HG03520 (cell line): ENCODE measurements around the gene CSRNP3.

Experiments
- ATAC-seq: cut with Tn5 transposase; IDR thresholded peaks from one replicate; pipeline ENCODE4 v1.9.1; 2021; ENCODE audit warnings: mild to moderate bottlenecking, moderate library complexity; ENCODE audit not compliant: unreplicated experiment

The CSRNP3 gene

DNA sequence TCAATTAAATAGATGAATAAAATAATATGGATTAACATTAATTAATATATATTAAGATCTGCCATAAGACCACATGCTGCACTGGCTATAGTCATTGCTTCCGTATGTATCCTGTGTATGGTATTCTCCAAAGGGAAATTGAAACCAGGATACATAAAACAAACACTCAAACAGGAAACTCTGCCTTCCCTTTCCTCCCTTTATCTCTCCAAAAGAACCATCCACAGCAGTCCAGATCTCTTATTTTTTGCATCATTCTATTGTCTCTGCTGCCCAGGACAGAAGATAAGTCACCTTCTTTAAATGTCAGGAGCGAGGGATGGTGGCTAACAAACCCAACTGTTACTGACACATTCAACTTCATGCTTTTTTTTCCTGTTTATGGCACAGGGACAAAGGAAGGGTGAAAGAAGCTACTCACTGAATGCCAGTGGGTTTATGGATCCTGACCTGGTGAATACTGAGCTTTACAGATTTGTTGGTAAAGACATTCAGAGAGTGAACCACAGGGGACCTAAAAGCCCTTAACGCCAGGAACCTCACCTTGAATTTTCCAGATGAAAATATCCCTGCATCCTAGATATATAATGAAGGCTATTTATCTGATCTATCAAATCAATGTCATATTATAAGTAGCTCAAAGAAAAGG, 67.5 kb downstream of the CSRNP3 start:
- no peak for ATAC-seq

DNA sequence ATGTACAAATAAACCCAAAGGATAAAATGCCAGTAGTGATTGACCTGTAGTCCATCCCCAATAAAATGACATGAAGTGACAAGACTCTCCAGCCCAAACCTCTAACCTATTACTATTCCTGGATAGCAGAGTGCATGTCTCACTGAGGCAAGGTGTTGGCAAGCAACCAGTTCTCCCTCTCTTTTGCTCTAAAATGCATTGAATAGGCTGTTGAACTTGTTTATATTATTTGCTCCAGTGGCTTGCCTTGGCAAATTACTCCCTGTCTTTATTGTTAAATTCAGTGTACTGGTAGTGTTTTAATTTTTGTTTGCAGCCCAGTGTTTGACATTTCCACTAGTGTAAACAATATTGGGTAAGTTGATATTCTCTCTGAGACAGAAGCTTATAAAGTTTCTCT, 70.5 kb downstream of the CSRNP3 start:
- no peak for ATAC-seq

DNA sequence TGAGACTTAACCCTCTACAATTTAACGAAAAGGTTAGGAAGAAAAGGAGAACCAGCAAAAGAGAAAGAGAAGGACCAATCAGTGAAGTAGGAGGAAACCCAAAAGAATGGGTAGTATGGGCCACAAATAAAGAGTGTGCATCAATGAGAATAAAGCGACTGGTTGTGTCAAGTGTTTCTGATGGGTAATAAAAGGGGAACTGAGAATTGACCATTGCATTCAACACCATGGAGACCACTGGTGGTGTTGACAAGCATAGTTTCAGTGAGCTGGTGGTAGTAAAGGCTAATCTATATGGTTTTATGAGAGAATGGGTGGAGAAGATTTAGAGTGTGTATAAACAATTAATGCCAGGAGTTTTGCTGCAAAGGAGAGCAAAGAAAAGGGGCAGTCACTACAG, 75.4 kb downstream of the CSRNP3 start:
- ATAC-seq = peak; percentile 98

DNA sequence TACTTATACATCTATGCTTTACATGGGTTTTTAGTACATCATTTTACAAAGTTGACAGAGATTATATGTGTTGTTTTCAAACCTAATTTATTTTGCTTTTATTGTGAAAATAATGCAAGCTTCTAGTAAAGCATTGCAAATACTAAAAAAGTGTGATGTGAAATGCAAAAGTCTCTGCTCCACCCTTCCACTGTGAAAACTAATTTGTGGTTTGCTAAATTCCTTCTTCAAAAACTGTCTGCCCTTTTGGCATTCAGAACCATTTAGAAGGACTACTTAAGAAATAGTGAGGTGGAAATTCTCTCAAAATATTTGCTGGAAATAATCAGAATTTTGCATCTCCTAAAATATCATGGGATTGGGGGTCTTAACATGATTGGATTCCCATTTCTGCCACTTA, 78.4 kb downstream of the CSRNP3 start:
- no peak for ATAC-seq

DNA sequence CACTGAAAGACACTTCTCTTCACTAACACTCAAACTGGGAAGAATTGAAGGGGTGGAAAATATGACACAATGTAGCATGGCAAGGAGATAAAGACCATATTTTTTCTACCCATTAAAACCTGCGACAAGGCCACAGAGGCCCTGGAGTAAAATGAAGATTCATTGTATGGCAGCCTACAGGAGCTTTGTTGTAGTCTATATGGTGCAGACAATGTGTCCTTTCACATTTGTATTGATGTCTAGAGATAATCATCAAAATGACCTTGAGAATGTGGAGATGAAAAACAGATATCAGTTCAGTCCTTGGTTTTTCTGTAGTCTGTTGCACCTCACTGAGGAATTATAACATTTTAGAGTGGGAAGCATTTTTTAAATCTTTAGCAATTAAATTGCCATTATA, 80.1 kb downstream of the CSRNP3 start:
- no peak for ATAC-seq

DNA sequence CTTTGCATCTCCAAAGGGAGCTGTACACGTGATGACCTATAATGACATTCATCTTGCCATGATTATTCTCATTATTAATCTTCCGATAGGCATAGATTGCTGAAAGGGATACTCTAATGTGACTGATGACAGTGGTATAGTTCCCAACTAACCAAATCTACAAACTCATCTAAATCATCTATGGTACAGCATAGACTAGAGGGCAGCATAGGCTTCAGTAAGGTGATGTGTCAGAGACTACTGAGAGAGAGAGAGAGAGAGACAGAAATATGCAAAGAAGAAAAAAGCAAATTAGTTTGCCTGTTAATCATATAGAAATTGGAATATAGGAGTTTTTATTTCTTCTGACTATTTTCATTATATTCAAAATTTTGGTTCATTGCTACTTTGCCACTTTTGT, 89.3 kb downstream of the CSRNP3 start:
- no peak for ATAC-seq

DNA sequence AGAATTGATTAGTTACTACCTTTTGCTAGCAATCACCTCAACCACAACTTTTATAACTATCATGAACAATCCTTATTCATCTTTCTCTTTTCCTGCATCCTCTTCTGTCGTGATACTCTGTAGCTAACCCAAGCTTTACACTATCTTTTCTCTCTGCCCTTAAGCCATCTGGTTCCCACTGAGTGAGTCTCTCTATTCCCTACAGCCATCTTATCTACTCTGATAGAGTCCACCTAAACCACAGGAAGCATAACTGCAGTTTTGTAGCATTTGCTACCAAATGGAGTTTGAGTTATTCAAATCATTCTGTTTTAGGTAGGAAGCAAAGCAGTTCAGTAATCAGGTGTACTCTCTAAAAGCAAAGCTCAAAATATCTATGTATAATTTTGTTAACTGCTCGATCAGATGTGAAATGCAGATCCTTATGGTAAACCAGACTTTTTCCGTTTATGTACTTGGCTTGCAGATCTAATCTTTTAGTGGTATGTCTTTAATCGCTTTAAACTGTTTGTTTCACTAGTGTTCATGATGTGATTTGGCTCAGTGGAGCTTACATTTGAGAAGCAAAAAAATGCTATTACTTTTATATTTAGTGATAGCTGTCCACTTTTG, 91.0 kb downstream of the CSRNP3 start:
- no peak for ATAC-seq

DNA sequence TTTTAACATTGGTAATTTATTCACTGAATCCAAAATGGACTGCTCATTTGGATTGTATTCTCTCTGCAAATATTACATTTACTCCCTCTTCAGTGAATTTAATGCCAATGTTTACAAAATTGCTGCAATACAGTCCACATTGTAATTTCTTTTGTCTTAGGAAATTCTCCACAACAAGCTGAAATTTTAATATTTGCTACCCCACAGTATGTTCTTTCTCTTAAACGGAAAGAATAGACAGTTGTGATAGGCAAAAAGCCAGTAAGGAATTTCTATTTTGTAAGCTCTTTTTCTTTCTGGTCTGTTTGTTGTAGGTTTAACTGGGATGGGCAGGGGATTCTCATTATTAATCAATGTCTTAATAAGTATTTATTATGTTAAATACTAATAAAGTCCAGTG, 92.0 kb downstream of the CSRNP3 start:
- ATAC-seq = no peak

DNA sequence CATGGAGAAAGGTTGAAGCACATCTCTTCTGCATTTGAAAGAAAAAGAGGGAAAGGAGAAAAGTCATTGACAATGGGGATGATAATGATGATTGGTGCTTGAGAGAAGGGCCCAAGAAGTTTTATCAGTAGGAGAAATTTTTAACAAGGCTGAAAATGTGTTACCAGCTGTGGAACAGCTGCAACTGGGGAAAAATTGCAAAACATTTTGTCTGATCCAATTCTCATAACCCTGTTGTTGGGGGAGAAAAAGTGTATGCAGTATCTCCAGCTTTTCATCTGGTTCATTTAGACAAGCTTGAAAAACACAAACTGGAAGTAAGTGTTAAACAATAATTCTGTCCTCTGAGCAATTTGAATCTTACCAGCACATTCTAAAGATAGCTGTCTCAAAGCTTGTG, 92.7 kb downstream of the CSRNP3 start:
- no peak for ATAC-seq

DNA sequence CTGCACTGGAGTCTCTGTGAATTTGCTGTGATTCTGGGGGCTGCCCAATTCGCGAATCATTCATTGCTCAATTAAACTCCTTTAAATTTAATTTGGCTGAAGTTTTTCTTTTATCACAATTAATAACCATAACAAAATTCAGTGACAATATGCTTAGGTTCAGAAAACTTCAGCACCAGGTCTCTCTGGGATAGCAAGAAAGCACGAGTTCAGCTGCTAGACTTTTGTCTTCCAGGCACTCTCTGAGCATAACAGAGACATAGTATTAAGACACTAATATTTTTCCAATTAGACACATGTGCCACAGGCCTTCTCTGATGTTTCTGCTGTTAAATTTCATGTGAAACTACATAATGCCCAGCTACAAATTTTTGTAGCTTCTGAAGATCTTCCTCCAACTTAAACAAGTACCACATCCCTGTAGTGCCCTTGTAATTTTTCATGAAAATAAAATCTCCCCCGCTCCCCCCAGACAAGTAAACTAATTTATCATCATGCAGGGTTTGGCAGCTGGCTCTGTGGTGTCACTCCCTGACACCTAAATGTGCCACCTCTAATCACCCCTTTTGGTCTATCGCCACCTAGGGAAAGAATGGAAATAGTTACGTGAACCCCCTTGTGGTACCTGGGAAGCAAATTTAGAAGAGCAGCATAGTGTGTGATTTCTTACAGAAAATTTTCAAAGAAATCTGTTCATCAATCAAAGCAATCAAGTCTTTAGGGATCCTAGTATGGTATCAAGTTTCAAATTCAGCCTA, 94.1 kb downstream of the CSRNP3 start:
- no peak for ATAC-seq

DNA sequence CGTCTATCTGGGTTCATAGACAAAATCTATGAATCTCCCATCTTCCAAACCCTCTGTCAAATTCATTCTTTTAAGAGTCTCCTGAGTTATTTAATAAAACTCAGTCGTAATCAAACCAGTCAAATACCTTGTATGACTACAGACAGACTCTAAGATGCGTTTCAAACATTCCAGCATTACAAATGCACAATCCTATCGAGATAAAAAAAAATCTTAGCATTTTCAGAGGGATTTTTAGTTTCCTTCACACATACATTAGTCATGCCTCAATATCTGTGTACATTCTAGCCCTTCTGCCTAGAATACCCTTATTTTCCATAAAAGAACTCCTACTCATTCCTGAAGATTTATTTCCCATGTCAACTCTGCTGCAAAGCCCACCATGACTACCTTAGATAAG, 96.5 kb downstream of the CSRNP3 start:
- no peak for ATAC-seq

DNA sequence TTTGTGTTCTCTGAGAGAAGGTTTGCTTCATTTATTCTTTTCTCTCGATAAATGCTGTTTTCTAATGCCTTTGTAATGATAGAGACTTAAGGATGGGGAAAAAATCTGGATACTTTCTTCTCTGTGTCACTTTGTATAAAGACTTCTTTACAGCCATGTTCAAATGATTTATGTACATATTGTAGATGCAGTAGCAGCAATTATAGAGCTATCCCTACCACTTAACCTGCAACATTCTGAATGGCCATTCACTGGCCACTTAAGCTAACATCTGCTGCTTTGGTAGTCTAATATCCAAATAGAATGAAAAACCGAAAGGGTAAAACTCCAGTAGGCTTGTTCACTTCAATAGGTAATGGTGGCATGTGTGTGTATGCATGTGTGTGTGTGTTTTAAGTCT, 97.8 kb downstream of the CSRNP3 start:
- ATAC-seq = no peak

DNA sequence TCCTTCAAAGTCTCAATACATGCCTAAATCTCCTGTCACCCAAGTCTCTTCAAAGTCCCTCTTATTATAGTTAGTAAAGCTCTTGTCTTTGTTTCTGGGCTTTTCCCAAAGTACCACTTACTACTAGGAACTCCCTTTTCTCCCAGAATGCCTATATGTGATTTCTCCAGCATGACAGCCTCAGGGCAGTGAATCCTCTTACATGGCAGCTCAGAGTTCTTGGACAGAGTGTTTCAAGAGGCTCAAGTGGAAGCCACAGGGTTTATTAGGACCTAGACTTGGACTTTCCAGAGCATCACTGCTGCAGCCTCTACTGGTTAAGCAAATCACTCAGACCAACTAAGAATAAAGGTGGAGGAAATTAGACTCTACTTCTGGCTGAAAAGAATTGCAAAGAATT, 98.9 kb downstream of the CSRNP3 start:
- ATAC-seq = no peak

DNA sequence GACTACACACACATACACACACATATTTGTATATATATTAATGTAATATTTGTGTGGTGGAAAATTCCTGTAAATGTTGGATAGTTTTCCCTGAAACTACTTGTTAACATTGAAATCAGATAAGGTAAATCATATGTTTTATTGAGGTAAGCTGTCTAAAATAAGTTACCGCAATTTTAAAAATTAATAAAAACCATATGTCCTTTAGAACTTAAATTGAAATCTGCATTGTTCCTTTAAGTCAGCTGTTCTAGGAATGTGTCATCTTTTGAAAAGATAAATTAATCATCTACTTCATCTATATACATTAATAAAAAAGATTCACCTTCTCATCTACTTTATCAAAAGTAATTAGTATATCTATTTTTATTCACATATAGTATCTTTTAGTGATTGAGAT, 102.0 kb downstream of the CSRNP3 start:
- no peak for ATAC-seq

DNA sequence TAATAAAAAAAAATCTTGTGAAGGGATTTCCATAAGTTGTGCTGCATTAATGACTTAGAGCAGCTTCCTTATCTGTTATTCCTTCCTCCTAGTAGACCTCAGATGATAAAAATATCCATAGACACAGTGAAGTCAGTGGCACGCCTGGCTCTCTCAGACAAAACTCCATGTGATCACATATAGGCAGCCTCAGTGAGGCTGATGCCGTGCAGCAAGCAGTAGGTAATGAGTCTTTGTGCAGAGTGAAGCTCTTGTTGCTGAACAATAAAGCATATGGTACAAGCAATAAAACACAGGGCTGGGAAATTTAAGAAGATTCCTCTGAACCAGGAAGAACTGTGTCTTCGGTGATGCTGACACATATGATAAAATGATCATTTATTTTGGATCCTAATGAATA, 102.7 kb downstream of the CSRNP3 start:
- no peak for ATAC-seq

DNA sequence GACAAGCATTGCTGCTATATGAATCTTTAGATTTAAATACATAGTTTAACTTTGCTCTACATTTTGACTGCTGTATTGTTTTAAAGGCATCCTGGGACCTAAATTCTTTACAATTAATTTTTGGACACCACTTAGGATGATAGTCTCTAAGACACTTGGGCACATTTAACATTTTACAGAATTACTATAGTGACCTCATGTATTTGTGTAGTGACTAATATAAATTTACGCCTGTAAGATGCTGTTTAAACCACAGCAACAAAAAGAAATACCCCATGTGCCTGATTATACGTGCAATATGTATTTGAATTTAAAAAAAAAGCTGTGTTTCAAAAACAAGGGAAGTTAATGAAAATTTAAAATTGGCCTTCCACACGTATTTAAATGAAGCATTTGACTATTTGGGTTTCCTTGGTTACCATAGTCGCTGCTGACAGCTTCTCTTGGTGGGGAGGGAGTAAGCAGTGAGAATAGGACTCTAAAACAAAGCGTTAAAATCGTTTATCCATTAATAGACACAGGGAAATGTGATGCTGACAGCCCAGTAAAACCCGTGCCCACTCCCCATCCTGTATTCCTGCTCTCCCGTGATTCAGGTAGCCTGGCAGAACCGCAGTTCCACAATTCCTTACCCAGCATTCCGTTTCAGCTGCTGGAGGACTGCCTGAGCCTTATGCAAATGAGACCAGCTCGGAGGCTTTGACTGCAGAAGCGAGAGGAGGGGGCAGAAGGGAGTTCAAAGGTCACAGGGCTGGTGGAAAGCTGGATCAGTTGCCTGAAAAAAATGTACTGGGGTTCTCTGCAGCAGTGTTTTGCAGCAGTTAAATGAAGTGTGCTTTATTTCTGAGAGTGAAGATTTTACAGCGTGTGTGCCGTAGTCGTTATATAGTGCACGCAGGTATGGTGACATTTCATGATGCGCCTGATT, 104.3 kb downstream of the CSRNP3 start:
- no peak for ATAC-seq

DNA sequence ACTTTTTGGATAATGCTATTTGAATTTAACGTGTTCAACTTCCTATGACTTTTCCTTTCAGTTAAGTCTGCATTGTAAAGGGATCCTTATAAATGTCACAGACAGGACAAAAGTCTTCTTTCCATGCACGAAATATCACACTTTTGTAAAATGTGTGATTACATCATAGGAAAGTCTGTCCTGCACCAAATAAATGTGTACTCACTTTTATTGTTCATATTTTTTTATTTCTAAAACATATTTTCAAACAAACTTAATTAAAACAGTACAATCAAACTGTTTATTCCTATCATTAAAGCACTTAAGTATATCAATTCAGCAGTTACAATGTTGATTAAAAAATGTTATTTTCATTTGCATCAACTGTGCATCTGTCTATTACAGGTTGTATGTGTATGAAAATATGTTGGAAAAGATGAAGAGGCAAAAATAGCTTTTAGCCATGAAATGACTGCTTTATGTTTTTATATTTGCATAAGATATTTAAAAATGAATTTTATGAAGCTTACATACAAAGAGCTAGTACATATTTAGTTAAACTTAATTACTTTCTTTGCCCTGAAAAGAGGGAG, 105.6 kb downstream of the CSRNP3 start:
- ATAC-seq = no peak

DNA sequence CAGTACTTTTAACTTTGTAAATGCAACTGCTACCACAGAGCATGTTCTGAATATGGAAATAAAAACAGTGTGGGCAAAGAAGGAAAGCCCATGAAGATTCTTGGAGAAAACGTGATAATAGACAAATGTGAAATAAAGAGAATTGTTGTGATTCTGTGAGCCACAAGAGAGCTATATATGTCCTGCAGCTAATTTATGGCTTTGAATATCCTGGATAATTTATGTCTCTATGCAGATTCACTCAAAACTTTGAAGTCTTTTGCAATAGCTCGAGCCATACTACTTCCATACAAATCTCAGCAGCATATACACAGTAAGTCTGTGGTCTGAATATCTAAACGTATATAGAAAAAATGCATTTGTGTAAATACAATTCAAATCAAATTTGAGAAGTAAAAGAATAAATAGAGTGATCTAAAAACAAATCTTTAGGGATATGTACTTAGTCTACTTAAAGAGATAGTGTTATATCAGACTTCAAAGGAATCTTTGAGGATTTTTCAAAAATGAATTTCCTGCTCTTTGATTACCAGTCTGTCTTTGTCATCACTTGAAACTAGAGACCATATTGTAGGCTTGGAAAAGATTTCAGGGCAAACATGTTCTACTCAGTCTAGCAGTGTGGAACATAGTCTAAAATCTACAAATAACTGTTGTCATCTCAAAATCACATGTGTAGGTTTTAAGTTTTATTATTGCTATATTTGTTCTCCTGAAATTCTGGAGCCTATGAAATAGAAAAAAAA, 107.1 kb downstream of the CSRNP3 start:
- no peak for ATAC-seq

DNA sequence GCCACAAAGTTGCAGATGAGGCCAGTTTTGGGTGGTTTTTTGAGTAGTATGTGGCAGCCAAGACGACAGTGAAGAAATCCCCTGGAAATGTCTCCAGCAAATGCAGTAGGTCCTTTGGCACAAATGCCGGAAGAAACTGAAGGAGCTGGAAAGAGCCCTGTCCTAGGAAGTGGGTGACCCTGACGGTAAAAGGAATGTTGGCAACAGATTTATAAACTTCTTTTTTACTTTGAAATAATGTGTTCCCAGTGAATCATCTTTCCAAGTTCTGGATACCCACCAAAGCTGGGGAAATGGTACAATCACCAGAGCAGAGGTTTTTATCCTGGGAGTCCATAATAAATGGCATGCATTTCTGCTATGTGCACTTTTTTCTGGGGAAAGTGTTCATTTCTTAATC, 112.9 kb downstream of the CSRNP3 start:
- ATAC-seq = no peak

DNA sequence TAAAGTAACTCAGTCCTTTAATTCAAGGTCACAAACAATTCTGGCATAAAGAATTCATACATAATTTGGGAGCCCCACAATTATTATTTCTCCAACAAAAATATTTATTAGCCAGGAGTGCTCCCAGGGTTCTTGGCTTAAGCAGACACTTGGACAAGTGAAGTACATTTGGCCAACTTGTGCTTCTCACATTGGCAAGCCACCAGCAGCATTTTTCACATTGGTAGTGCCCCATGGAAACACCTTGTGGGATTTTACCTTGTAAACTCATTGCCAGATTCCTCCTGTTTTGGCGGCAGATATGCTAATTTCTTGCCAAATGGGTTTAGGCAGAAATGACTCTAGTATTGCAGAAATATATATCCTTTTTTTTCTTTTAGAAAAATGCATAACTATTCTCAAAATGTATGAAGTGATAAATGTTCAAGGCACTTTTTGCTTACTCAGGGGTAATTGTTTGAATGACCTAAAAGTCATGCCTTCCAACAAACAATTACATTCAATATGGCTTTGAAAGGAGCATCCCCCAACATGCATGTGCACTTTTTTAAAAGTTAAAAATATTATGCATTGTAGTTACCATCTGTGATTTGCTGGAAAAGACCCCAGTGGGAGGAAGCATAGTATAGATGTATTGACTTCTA, 113.5 kb downstream of the CSRNP3 start:
- no peak for ATAC-seq
